CD4-positive, alpha-beta T cell (primary cell): Measurements from ENCODE around the gene TTC9. TPM values are rescaled to one million over a fixed set of nuclear protein-coding genes. Genes with fewer than 3 reads are reported as not detected.

ENCODE experiments used
- ATAC-seq: fragments of 200-7000 bp; cut with Tn5 transposase; one replicate; pipeline ENCODE4 v1.10.0; 2022; ENCODE audit warnings: mild to moderate bottlenecking; ENCODE audit not compliant: poor library complexity
- CTCF ChIA-PET: fragments of 350-600 bp; sonication (Branson Sonifier 250); formaldehyde crosslinking; loops from one replicate; lab custom pipeline; 2021; ENCODE audit warnings: antibody characterized with exemption, inconsistent platforms; lab: Charles Lee
- POLR2A ChIA-PET: fragments of 350-600 bp; sonication (Branson Sonifier 250); formaldehyde crosslinking; loops from one replicate; lab custom pipeline; 2021; ENCODE audit warnings: antibody characterized with exemption, inconsistent platforms; lab: Charles Lee
- DNase-seq, 14 experiments: peaks; one replicate each; pipeline ENCODE4 v3.0.0-alpha.2; 2013 to 2020; ENCODE audit warnings: mixed read lengths in 2 of 14
- H3K27ac ChIP-seq, 2 donors: one replicate each; pipeline versions ENCODE4 v1.5.1 to v1.7.0; 2013; ENCODE audit warnings: low read length in 2 of 2, low read depth in 1 of 2, mild to moderate bottlenecking in 1 of 2
- H3K27me3 ChIP-seq, 2 experiments: 1 replicate in 1 of 2; 2 replicates in 1 of 2; pipeline versions ENCODE4 v1.6.1 to v1.7.0; 2013; ENCODE audit warnings: low read length in 2 of 2, control low read depth in 1 of 2, mild to moderate bottlenecking in 1 of 2, moderate library complexity in 1 of 2; ENCODE audit not compliant: insufficient read depth in 2 of 2, control insufficient read depth in 1 of 2
- H3K36me3 ChIP-seq: one replicate; pipeline ENCODE4 v1.6.1; 2013; ENCODE audit warnings: low read length, control low read depth; ENCODE audit not compliant: insufficient read depth
- H3K4me1 ChIP-seq: one replicate; pipeline ENCODE4 v1.6.1; 2013; ENCODE audit warnings: low read length, control low read depth; ENCODE audit not compliant: insufficient read depth
- H3K4me3 ChIP-seq: one replicate; pipeline ENCODE4 v1.5.1; 2013; ENCODE audit warnings: mild to moderate bottlenecking, low read length, moderate library complexity
- H3K9me3 ChIP-seq, 2 experiments: 1 replicate in 1 of 2; 2 replicates in 1 of 2; pipeline versions ENCODE4 v1.6.1 to v1.7.0; 2013; ENCODE audit warnings: low read length in 2 of 2, mild to moderate bottlenecking in 2 of 2, control low read depth in 1 of 2, moderate library complexity in 1 of 2; ENCODE audit not compliant: control insufficient read depth in 1 of 2, insufficient read depth in 1 of 2
- H3K27ac Mint-ChIP-seq: one replicate; pipeline ENCODE4 v1.8.0; 2020; ENCODE audit warnings: mixed read lengths
- H3K27me3 Mint-ChIP-seq: one replicate; pipeline ENCODE4 v1.8.0; 2021; ENCODE audit warnings: mixed read lengths
- H3K36me3 Mint-ChIP-seq: one replicate; pipeline ENCODE4 v1.8.0; 2021; ENCODE audit warnings: low read depth, mixed read lengths
- H3K4me1 Mint-ChIP-seq: one replicate; pipeline ENCODE4 v1.8.0; 2021; ENCODE audit warnings: low read depth, mixed read lengths
- H3K4me3 Mint-ChIP-seq: one replicate; pipeline ENCODE4 v1.8.0; 2020; ENCODE audit warnings: mild to moderate bottlenecking, mixed read lengths
- H3K9me3 Mint-ChIP-seq: one replicate; pipeline ENCODE4 v1.8.0; 2020; ENCODE audit warnings: mixed read lengths
- CTCF ChIP-seq: fragments of 200-600 bp; IDR thresholded peaks from one replicate; pipeline ENCODE4 v1.8.0; 2022; ENCODE audit warnings: antibody characterized with exemption, mild to moderate bottlenecking
- intact Hi-C, 2 experiments: fragments of 100-400 bp; cut with DNase I in 1 of 2; cut with micrococcal nuclease in 1 of 2; formaldehyde crosslinking; loops; one replicate each; pipeline versions ENCODE4 v1.15.1 to v1.9.0; 2023 to 2025; cut with DNase I, micrococcal nuclease
- total RNA-seq, 174 experiments: library from RNA in 2 of 174; stranded (reverse) in 2 of 174; gene quantifications; one replicate each; pipeline ENCODE4 v1.2.3 and lab custom pipeline; 2021 to 2026

The TTC9 gene
- total RNA-seq, 2 experiments from 2014 or later: 6.8 to 7.0 TPM

GRCh38 chr14:70651522-70651921, 9.8 kb downstream of the TTC9 start:
- DNase-seq (peak in 1 of 14 experiments; percentile 21), ATAC-seq (no peak)
- no peak overlapping the region for H3K4me3 Mint-ChIP-seq
- no peaks in the 10 kb centered on the region for H3K9me3 Mint-ChIP-seq
- POLR2A ChIA-PET: interaction anchor here (1.0 to 2.5 kb wide), 3 partner anchors 9 to 157 kb away, joined by 3 to 17 read pairs (median 7); partner anchors contain the start of gene TTC9
- peak overlapping the region; percentile 93 to 94 for H3K27ac ChIP-seq
- peaks cover 18% of the 10 kb centered on the region for H3K36me3 ChIP-seq
- H3K27ac Mint-ChIP-seq: peak overlapping the region; percentile 95
- H3K36me3 Mint-ChIP-seq: peaks cover 63% of the 10 kb centered on the region
- no peak overlapping the region for H3K4me3 ChIP-seq
- CTCF ChIA-PET: interaction anchor here (1.0 to 1.3 kb wide), 2 partner anchors 8 to 10 kb away, joined by 3 to 4 read pairs; no protein-coding TSS in a partner anchor
- peaks cover 92% of the 10 kb centered on the region for H3K4me1 Mint-ChIP-seq
- intact Hi-C loops: no loop called here
- no peak for TF ChIP-seq CTCF
- no peaks in the 10 kb centered on the region for H3K27me3 Mint-ChIP-seq
- H3K27me3 ChIP-seq: no peaks in the 10 kb centered on the region
- no peaks in the 10 kb centered on the region for H3K9me3 ChIP-seq
- peaks cover 74% of the 10 kb centered on the region for H3K4me1 ChIP-seq

- DNase-seq: no peak
- no peak for ATAC-seq
- POLR2A ChIA-PET: interaction anchor here (1.3 to 2.5 kb wide), 2 partner anchors 9 to 11 kb away, joined by 7 to 17 read pairs; partner anchors contain the start of gene TTC9
- TF ChIP-seq CTCF: no peak
- Mint-ChIP-seq H3K4me3 (peak overlapping the region; percentile 55), H3K9me3 (no peaks in the 10 kb centered on the region), H3K27me3 (no peaks in the 10 kb centered on the region), H3K27ac (peak overlapping the region; percentile 95), H3K4me1 (peaks cover 92% of the 10 kb centered on the region), H3K36me3 (peaks cover 56% of the 10 kb centered on the region)
- no peaks in the 10 kb centered on the region for H3K27me3 ChIP-seq
- H3K4me3 ChIP-seq: no peak overlapping the region
- H3K4me1 ChIP-seq: peaks cover 78% of the 10 kb centered on the region
- H3K9me3 ChIP-seq: no peaks in the 10 kb centered on the region
- H3K36me3 ChIP-seq: peaks cover 18% of the 10 kb centered on the region
- H3K27ac ChIP-seq: peak overlapping the region; percentile 93 to 94
- intact Hi-C loops: no loop called here
- CTCF ChIA-PET: no interaction called here
Observed at GRCh38 chr14:70652871-70653270, 11.2 kb downstream of the TTC9 start.

- no peak for ATAC-seq
- Histone ChIP-seq H3K27ac (peak overlapping the region; percentile 93 to 94), H3K4me1 (peaks cover 73% of the 10 kb centered on the region), H3K36me3 (peaks cover 18% of the 10 kb centered on the region), H3K4me3 (no peak overlapping the region), H3K9me3 (no peaks in the 10 kb centered on the region), H3K27me3 (no peaks in the 10 kb centered on the region)
- ChIA-PET CTCF (interaction anchor here (1.6 kb wide), 2 partner anchors 10 to 31 kb away, joined by 4 read pairs; no protein-coding TSS in a partner anchor), POLR2A (interaction anchor here (1.0 to 9.3 kb wide), 2 partner anchors 10 to 164 kb away, joined by 3 to 182 read pairs; partner anchors contain the start of gene TTC9)
- Mint-ChIP-seq H3K27ac (peak overlapping the region; percentile 95), H3K27me3 (no peaks in the 10 kb centered on the region), H3K36me3 (peaks cover 48% of the 10 kb centered on the region), H3K9me3 (no peaks in the 10 kb centered on the region), H3K4me1 (peaks cover 92% of the 10 kb centered on the region), H3K4me3 (peak overlapping the region; percentile 55)
- peak in 1 of 14 experiments; percentile 38 for DNase-seq
- intact Hi-C loops: no loop called here
- no peak for TF ChIP-seq CTCF
Observed at GRCh38 chr14:70653662-70654061, 11.9 kb downstream of the TTC9 start.
